Measurements from ENCODE around the gene ELF4. TPM values are rescaled to one million over a fixed set of nuclear protein-coding genes. Genes with fewer than 3 reads are reported as not detected.

The ELF4 gene
- total RNA-seq, 4 donors from 2014 or later: 7.0 to 14.8 (median 8.8) TPM

DNA sequence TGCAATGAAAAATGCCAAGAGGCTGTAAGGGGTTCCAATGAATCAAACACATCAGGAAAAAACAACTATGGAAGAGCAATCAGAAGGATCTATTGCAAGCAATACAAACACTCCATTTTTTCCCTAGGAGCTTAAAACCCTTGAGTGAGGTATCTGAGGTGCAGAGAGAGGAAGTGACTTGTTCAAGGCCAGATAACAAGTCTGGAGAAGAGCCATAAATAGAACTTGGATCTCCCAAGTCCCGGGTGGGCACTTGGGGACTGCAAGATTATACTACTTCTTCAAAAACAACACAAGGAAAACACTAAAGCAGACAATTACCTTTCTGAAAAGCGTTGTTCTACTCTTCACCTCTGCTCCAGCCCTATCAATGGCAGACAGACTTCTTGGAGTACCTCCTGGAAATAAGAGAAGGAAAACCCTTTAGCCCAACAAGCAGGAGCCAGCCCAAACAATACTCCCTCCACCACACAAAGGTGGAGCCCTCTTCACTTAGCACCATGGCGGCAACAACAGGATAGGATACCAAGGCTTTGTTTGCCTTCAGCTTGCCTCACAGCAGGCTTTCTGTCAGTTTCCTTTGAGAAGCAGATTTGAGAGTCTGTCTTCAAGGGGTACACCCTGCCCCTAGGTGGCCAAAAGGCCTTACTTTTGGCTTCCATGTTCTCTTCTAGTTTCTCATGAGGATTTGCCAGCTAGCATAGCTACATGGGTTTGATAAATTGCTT is 29.3 kb upstream of the ELF4 start:
- TF ChIP-seq, protein P1, sequence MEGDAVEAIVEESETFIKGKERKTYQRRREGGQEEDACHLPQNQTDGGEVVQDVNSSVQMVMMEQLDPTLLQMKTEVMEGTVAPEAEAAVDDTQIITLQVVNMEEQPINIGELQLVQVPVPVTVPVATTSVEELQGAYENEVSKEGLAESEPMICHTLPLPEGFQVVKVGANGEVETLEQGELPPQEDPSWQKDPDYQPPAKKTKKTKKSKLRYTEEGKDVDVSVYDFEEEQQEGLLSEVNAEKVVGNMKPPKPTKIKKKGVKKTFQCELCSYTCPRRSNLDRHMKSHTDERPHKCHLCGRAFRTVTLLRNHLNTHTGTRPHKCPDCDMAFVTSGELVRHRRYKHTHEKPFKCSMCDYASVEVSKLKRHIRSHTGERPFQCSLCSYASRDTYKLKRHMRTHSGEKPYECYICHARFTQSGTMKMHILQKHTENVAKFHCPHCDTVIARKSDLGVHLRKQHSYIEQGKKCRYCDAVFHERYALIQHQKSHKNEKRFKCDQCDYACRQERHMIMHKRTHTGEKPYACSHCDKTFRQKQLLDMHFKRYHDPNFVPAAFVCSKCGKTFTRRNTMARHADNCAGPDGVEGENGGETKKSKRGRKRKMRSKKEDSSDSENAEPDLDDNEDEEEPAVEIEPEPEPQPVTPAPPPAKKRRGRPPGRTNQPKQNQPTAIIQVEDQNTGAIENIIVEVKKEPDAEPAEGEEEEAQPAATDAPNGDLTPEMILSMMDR (IDR thresholded peaks at IDR 0.05; ENCODE audit: low read depth): no peak

DNA sequence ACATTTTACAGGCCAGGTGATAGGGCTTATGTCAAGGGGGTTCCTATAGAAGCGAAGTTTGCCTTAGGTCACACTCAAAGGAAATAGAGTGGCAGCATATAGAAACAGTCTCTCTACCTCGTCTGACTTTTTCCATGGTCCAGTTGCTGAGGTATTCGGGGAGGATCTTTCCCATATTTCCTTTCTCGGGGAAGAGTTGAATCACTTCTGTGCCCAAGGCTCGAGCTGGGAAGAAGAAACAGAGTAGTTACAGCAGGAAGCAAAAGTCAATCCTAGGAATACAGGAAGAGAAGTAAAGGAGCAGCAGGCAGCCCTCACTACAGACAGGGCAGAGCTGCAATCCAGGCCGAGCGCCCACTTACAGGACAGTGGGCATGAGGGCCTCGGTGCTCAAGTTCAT is 26.7 kb upstream of the ELF4 start:
- TF ChIP-seq, protein P1 (IDR thresholded peaks at IDR 0.05; ENCODE audit: low read depth): no peak

DNA sequence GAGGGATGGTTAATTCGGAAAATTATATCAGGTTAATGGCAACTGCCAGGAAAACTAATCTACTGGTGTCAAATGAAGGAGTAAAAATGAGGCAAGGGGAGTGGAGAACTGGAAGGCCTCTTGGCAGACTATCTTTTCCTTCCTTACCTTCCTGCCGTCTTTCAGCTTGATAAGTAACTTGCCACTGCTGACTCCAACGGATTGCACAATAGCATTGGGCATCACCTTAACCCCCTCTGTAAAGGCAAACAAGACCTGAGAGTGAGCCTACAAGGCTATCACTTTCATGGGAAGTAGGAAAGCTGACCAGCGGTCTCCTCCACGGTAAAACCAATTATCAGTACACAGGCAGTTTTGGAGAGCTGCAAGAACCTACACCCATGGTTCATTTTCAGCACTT is 26.2 kb upstream of the ELF4 start:
- TF ChIP-seq, protein P1 (IDR thresholded peaks at IDR 0.05; ENCODE audit: low read depth): no peak

DNA sequence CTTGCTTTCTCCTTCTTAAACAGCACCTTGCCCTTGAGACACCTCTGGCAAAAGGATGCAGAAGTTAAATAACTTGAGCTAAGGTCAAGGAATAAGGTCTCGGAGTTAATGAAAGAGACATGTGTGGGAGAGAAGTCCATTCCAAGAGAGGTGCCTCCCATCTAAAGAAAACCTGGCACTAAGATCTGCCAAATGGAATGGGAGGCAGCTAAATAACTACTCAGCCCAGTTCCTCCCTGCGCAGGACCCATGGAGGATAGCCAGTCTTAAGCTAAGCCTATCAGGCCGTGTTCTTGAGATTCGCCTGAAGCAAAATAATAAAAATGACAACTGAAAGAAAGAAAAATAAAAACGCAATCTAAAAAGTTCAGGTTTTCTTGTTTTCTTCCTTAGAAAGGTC is 20.7 kb upstream of the ELF4 start:
- TF ChIP-seq, protein P1 (IDR thresholded peaks at IDR 0.05; ENCODE audit: low read depth): no peak

DNA sequence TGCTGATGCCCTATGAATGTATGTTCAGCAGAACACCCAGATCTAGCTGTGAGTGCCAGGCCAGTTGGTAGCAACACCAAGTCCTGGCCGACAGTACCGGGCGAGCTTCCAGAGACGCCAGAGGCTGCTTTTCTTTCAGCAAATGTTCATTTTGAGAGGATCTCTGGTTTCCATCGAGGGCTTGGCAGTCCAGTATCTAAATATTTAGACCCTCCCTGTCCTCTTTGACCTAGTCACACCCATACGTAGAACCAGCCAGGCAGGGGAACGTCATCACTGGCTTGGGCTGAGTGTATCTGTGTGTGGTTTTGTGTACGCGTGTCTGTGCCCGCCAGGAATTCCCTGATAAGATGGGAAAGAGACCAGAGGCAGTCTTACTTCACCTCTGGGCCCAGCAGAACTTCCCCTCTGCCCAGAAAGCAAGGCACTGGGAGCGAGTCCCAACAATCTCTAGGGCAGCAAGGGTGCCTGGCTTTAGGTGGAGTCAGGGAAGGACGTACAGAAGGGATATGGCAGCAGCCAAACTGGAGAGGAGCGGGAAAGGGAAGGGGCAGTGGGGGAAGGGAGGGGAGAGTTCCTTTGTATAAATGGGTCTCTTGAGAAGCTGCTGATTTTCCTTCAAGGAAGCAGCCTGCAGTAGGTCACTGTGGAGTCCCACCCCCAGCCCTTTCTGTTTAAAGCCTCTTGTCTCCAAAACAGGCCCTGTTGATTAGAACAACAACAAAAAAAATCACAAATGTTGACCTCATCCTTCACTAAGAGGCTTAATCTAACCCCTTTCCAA is 15.0 kb upstream of the ELF4 start:
- TF ChIP-seq, protein P1 (IDR thresholded peaks at IDR 0.05; ENCODE audit: low read depth): no peak

DNA sequence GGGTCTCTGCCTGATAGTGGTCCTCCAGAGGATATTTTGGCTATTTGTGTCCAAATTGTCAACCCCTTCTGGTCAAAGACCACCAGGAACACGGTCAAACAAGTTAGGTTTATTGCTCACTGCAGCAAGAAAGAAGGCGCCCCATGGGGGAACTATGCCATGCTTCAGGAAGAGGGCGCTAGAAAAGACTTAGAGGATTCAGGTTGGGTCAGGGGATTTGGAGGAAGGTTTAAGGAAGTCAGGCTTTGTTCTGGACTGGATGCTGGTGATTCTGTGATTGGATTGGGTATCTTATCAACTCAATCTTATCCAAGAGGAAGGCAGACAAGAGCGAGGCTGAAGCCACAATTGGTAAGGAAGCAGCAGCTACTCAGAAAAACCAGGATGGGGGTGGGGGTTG is 14.3 kb upstream of the ELF4 start:
- TF ChIP-seq, protein P1 (IDR thresholded peaks at IDR 0.05; ENCODE audit: low read depth): no peak

DNA sequence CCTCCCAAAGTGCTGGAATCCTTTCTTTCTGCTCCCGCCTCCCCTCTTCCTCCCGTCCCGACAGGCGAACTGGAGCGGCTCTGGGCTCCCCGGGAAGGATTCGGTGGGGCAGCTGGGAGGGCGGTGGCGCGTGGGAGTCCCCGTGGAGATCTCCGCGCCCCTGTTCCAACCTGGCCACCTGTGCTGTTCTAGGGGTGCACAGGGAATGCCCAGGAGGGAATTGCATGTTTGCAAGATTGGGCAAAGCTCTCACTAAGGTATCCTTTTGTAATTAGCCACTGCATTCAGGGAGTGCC is 11.2 kb upstream of the ELF4 start:
- TF ChIP-seq, protein P1 (IDR thresholded peaks at IDR 0.05; ENCODE audit: low read depth): no peak
